WI38 (cell line): ENCODE measurements around the gene SWT1.

Source experiments
- H3K4me3 ChIP-seq: 2 replicates; pipeline ENCODE4 v1.5.1; 2011; ENCODE audit warnings: low read depth, mild to moderate bottlenecking, control low read depth, low read length
- TF ChIP-seq, protein P1 (sequence below): IDR thresholded peaks from 2 replicates; pipeline ENCODE4 v1.5.1; 2012; ENCODE audit warnings: low read depth, mild to moderate bottlenecking, control low read depth, low read length

SWT1 gene

DNA sequence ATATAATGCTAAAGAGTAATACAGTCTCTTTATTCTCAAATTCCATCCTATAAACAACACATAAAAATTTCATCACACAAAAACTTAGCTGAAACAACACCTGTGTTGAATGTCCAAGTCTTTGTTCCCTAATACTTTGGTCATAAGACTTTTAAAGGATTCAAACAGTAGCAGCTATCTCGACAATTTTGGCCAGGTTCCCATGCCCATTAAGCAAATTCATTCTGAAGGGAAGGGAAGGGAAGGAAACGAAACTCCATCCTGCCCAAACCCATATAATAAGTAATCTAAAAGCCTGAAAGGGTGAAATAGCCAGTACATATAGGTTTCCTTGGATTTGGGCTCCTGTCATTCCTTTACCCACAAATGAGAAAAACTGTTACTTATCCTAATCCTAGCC lies 152.6 kb downstream of the SWT1 start:
- no peak overlapping the region for H3K4me3 ChIP-seq
- TF ChIP-seq, protein P1, sequence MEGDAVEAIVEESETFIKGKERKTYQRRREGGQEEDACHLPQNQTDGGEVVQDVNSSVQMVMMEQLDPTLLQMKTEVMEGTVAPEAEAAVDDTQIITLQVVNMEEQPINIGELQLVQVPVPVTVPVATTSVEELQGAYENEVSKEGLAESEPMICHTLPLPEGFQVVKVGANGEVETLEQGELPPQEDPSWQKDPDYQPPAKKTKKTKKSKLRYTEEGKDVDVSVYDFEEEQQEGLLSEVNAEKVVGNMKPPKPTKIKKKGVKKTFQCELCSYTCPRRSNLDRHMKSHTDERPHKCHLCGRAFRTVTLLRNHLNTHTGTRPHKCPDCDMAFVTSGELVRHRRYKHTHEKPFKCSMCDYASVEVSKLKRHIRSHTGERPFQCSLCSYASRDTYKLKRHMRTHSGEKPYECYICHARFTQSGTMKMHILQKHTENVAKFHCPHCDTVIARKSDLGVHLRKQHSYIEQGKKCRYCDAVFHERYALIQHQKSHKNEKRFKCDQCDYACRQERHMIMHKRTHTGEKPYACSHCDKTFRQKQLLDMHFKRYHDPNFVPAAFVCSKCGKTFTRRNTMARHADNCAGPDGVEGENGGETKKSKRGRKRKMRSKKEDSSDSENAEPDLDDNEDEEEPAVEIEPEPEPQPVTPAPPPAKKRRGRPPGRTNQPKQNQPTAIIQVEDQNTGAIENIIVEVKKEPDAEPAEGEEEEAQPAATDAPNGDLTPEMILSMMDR = no peak

DNA sequence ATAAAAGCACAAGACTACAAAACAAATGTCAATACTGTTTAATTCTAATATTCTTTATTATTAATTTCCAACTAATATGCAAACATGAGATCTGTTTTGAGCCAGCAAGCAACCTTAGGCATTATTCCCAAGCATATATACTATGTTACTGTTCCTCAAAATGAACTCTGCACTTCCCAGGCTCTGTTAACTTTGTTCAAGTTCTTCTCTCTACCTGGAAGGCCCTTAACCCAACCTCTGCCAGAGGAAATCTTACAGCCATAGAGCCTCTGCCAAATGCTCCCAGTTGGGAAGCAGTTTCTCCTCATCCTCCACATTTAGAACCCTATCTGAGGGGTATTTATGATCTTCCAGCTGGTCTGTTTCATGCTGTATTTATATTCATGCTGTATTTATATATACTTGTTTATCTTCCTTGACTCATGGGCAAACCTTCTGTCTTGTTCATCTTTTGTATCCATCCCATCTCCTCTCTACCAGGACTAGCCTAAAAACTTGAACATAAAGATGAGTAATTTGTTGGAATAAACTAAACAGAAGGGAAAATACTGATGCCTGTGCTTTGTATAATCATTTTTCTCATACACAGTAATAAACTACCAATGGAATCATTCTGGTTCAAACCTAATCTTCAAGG lies 154.7 kb downstream of the SWT1 start:
- H3K4me3 ChIP-seq = no peak overlapping the region
- TF ChIP-seq, protein P1 = no peak

DNA sequence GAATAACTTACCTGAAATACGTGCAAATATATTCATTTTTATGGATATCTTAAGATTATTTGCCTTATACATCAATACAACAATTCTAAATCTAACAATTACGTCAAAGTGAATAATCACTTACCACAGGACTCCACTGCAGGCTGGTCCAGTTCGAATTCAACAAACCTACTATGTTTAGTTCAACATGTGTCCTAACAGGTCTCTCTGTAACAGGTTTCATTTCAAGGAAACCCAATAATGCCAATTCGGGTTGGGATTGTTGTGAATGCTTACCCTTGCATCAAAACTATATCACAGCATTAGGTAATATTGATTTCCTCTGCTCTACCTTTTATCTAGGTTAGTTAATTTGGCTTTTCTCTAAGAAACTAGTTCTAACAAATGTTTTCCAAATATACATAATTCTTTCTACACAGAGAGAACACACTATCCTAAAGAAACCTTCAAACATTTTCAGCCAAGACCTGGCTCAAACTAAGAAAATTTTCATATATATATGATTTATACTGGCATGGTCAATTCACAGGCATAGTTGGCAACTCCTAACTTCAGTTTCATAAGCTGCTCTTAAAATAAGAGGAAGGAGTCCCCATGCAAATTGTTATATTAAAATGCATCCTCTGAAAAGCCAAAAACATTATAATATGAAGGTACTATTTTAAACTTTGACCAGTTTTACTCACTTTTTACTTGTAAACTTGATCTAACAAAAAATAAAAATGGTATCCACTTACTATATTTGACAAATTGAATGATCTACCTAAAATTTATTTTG lies 155.6 kb downstream of the SWT1 start:
- H3K4me3 ChIP-seq = no peak overlapping the region
- TF ChIP-seq, protein P1 = no peak

DNA sequence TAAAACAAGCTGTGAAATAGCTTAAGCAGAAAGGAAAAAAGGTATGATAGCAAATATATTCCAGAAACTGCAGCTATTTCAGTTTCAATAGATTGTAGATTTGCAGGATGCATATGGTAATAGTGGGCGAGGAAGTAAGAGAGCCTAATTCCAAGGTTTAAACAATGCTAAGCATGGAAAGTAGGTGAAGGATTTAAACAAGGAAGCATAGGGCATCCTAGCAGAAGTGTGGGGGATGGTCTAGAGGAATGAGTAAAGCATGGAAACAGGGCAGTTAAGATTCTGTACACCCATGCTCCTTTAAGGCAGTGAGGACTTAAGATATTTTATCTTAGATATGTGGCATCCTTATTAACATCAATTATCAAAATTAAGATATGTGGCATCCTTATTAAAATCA lies 157.4 kb downstream of the SWT1 start:
- peak overlapping the region; percentile 91 for H3K4me3 ChIP-seq
- TF ChIP-seq, protein P1 = no peak

GRCh38 chr1:185315445-185316071 lies 158.6 kb downstream of the SWT1 start:
- TF ChIP-seq, protein P1 = no peak
- H3K4me3 ChIP-seq = peak overlapping the region; percentile 91

DNA sequence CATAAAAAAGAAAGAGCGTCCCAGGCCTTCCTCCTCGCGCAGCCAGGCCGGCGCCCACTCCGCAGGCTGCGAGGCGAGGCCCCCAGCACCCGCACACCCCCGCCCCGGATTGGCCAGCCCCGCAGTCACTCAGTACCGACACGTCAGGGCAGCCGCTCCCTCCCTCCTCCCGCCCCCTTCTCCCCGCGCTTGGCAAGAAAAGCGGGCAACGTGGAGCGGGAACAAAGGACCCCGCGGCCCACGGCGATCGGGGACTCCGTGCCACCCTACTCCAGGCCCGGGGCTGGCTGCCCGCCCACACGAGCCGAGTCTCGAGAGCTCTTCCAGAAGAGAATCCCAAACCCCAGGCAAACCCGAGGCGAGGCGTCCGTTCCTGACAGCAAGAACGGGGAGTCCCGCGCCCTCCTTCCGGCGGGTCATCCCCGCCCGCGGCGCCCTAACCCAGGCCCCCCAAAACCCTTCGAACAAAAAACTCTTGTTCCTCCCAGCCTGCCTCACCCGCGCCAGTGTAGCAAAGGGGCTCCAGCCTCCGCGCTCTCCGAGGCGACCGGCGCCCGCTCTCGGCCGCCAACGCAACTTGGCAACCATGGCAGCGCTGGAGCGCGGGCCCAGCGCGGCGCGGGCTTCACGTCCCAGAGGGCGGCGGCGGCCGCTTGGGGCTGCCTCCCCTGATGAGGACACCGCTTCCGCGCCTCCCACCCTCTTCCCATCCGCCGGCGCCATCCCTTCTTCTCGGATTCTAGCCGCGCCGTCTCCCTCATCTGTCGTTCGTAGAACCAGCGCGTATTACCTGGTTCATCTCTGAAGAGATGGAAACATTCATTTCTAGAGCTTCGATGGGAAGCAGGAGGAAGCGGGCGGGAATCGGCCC lies 159.4 kb downstream of the SWT1 start:
- peak overlapping the region; percentile 91 for H3K4me3 ChIP-seq
- TF ChIP-seq, protein P1 = no peak
